Suprapubic skin (tissue), 4 donors: ENCODE results near the gene MYPOP. TPM values are rescaled to one million over a fixed set of nuclear protein-coding genes. Genes with fewer than 3 reads are reported as not detected.
A peak's percentile ranks its signal among the peaks of the same experiment; 100 is the strongest.

Experiments
- DNase-seq, 2 donors: peaks; one replicate each; pipeline ENCODE4 v3.0.0-alpha.2; 2019; ENCODE audit warnings: low spot score in 2 of 2
- H3K27ac ChIP-seq: fragments of 200-600 bp; sonication (generic); one replicate; pipeline ENCODE4 v1.5.1; 2019
- H3K27me3 ChIP-seq: fragments of 200-600 bp; sonication (generic); one replicate; pipeline ENCODE4 v1.5.1; 2019
- H3K36me3 ChIP-seq: fragments of 200-600 bp; sonication (generic); one replicate; pipeline ENCODE4 v1.5.1; 2019
- H3K4me1 ChIP-seq: fragments of 200-600 bp; sonication (generic); one replicate; pipeline ENCODE4 v1.5.1; 2019
- H3K4me3 ChIP-seq: fragments of 200-600 bp; sonication (generic); one replicate; pipeline ENCODE4 v1.5.1; 2019; ENCODE audit warnings: mild to moderate bottlenecking
- H3K9me3 ChIP-seq: fragments of 200-600 bp; sonication (generic); one replicate; pipeline ENCODE4 v1.5.1; 2019
- CTCF ChIP-seq, 2 donors: fragments of 200-600 bp in 1 of 2; fragments of 450-650 bp in 1 of 2; sonication (generic) in 1 of 2; IDR thresholded peaks; one replicate each; pipeline ENCODE4 v1.5.1; 2016 to 2019; ENCODE audit warnings: antibody characterized with exemption in 2 of 2, mild to moderate bottlenecking in 1 of 2, moderate library complexity in 1 of 2
- EP300 ChIP-seq: sonication (generic); formaldehyde crosslinking; IDR thresholded peaks from one replicate; pipeline ENCODE4 v1.6.1; 2017; ENCODE audit warnings: antibody characterized with exemption
- POLR2A ChIP-seq, 2 donors: fragments of 450-650 bp; IDR thresholded peaks; one replicate each; pipeline ENCODE4 v1.6.1; 2017; ENCODE audit warnings: antibody characterized with exemption in 2 of 2, mild to moderate bottlenecking in 2 of 2, moderate library complexity in 2 of 2
- POLR2AphosphoS5 ChIP-seq, 3 donors: sonication (generic); formaldehyde crosslinking; IDR thresholded peaks; one replicate each; pipeline ENCODE4 v1.6.1; 2017; ENCODE audit warnings: antibody characterized with exemption in 3 of 3
- WGBS: methylation state at CpG from one replicate; pipeline ENCODE4 v1.1.5; 2018; 5-methylcytosine and 5-hydroxymethylcytosine counted together
- total RNA-seq, 4 donors: library from RNA; depleted of rRNA; stranded (reverse); fragments of >200 nt; gene quantifications; one replicate each; pipeline ENCODE4 v1.1.0, GENCODE V29; 2016

The MYPOP gene
- total RNA-seq, 4 donors from 2014 or later, result 4.4 to 9.4 (median 6.5) TPM

GRCh38 chr19:45884682-45885555 lies 17.5 kb downstream of the MYPOP start:
- Histone ChIP-seq H3K9me3 (no peaks in the 10 kb centered on the region), H3K27ac (peak overlapping the region; percentile 91), H3K4me1 (peaks cover 46% of the 10 kb centered on the region), H3K4me3 (peak overlapping the region; percentile 81), H3K27me3 (no peaks in the 10 kb centered on the region), H3K36me3 (no peaks in the 10 kb centered on the region)
- TF ChIP-seq CTCF (IDR thresholded peaks at IDR 0.05) (no peak), POLR2A (IDR thresholded peaks at IDR 0.05) (no peak), POLR2AphosphoS5 (IDR thresholded peaks at IDR 0.05) (no peak), EP300 (no peak)
- WGBS, result 57% methylated on average over 19 of the region's 72 CpGs
- DNase-seq, result no peak

- Histone ChIP-seq H3K27ac (no peak overlapping the region), H3K9me3 (no peaks in the 10 kb centered on the region), H3K4me1 (peaks cover 46% of the 10 kb centered on the region), H3K4me3 (peak overlapping the region; percentile 15), H3K27me3 (no peaks in the 10 kb centered on the region), H3K36me3 (no peaks in the 10 kb centered on the region)
- TF ChIP-seq POLR2A (IDR thresholded peaks at IDR 0.05) (no peak), CTCF (IDR thresholded peaks at IDR 0.05) (no peak), POLR2AphosphoS5 (IDR thresholded peaks at IDR 0.05) (no peak), EP300 (no peak)
- no peak for DNase-seq
- WGBS, result 69% methylated on average over 4 of the region's 57 CpGs
These were observed 18.3 kb downstream of the MYPOP start for GRCh38 chr19:45883881-45884681.

- no peak for TF ChIP-seq CTCF (IDR thresholded peaks at IDR 0.05)
- no peak for TF ChIP-seq POLR2AphosphoS5 (IDR thresholded peaks at IDR 0.05)
- no peak for TF ChIP-seq POLR2A (IDR thresholded peaks at IDR 0.05)
- no peak for TF ChIP-seq EP300
- Histone ChIP-seq H3K27ac (no peak overlapping the region), H3K36me3 (no peaks in the 10 kb centered on the region), H3K4me1 (peaks cover 46% of the 10 kb centered on the region), H3K27me3 (no peaks in the 10 kb centered on the region), H3K4me3 (peak overlapping the region; percentile 42), H3K9me3 (no peaks in the 10 kb centered on the region)
- WGBS, result 29% methylated on average over 5 of the region's 5 CpGs
- no peak for DNase-seq
These were observed 18.9 kb downstream of the MYPOP start for GRCh38 chr19:45883586-45883880.

GRCh38 chr19:45882652-45883585 lies 19.5 kb downstream of the MYPOP start:
- Histone ChIP-seq H3K27ac (no peak overlapping the region), H3K4me3 (peak overlapping the region; percentile 42), H3K9me3 (no peaks in the 10 kb centered on the region), H3K27me3 (no peaks in the 10 kb centered on the region), H3K36me3 (no peaks in the 10 kb centered on the region), H3K4me1 (peaks cover 51% of the 10 kb centered on the region)
- DNase-seq, result peak in 1 of 2 donors; percentile 88
- WGBS, result 17% methylated on average over 44 of the region's 47 CpGs
- no peak for TF ChIP-seq POLR2AphosphoS5 (IDR thresholded peaks at IDR 0.05)
- TF ChIP-seq CTCF (IDR thresholded peaks at IDR 0.05), result peak; percentile 93 to 95
